Body of pancreas (tissue), 4 donors: ENCODE measurements around the gene NXPH3. TPM values are rescaled to one million over a fixed set of nuclear protein-coding genes. Genes with fewer than 3 reads are reported as not detected.
A peak's percentile ranks its signal among the peaks of the same experiment; 100 is the strongest.

Experiments
- ATAC-seq: fragments of 150-250 bp; one replicate; pipeline ENCODE4 v1.9.1; 2016
- DNase-seq, 4 donors: peaks; one replicate each; pipeline ENCODE4 v3.0.0-alpha.2; 2019
- H3K27ac ChIP-seq, 4 donors: fragments of 200-600 bp; sonication (generic); 1 replicate in 3 of 4; 2 replicates in 1 of 4; pipeline versions ENCODE4 v1.5.1 to v1.6.1; 2016 to 2019; ENCODE audit warnings: mild to moderate bottlenecking in 1 of 4, mixed read lengths in 1 of 4, moderate library complexity in 1 of 4
- H3K27me3 ChIP-seq, 2 donors: fragments of 200-600 bp; sonication (generic); one replicate each; pipeline ENCODE4 v1.6.0; 2016; ENCODE audit warnings: mild to moderate bottlenecking in 1 of 2
- H3K36me3 ChIP-seq, 2 donors: fragments of 200-600 bp; sonication (generic); replicated peaks in 1 of 2; 2 replicates each; pipeline ENCODE4 v1.5.1; 2016; ENCODE audit warnings: low read depth in 2 of 2; ENCODE audit not compliant: insufficient read depth in 1 of 2
- H3K4me1 ChIP-seq: fragments of 200-600 bp; sonication (generic); one replicate; pipeline ENCODE4 v1.6.0; 2016
- H3K4me3 ChIP-seq, 2 donors: fragments of 200-600 bp; sonication (generic); 1 replicate in 1 of 2; 2 replicates in 1 of 2; pipeline ENCODE4 v1.5.1; 2016 to 2019
- H3K9me3 ChIP-seq, 3 donors: fragments of 200-600 bp; sonication (generic); 1 replicate in 2 of 3; 2 replicates in 1 of 3; pipeline ENCODE4 v1.5.1; 2016
- CTCF ChIP-seq, 7 experiments: fragments of 450-650 bp in 4 of 7; fragments of 200-600 bp in 3 of 7; sonication (generic) in 3 of 7; IDR thresholded peaks; one replicate each; pipeline ENCODE4 v1.5.1; 2016 to 2019; ENCODE audit warnings: antibody characterized with exemption in 7 of 7
- POLR2A ChIP-seq, 3 donors: fragments of 450-650 bp; IDR thresholded peaks; one replicate each; pipeline ENCODE4 v1.6.1; 2016; ENCODE audit warnings: antibody characterized with exemption in 3 of 3, mild to moderate bottlenecking in 2 of 3
- WGBS, 2 donors: methylation state at CpG; one replicate each; pipeline ENCODE4 v1.1.5; 2017; 5-methylcytosine and 5-hydroxymethylcytosine counted together
- intact Hi-C: fragments of 100-400 bp; cut with DNase I; formaldehyde crosslinking; loops from one replicate; pipeline ENCODE4 v1.15.1; 2023
- total RNA-seq, 2 donors: library from RNA; depleted of rRNA; stranded (reverse); fragments of >200 nt; gene quantifications; one replicate each; pipeline ENCODE4 v1.1.0, GENCODE V29; 2016

Gene NXPH3
- total RNA-seq, 2 donors from 2014 or later = 0.78 to 0.99 TPM

- ATAC-seq (no peak), DNase-seq (no peak)
- Histone ChIP-seq H3K27ac (peak overlapping the region in 1 of 4 donors; percentile 52), H3K4me1 (peaks cover 36% of the 10 kb centered on the region), H3K4me3 (no peak overlapping the region), H3K27me3 (peaks cover 0 to 6% of the 10 kb centered on the region in 2 donors), H3K9me3 (no peaks in the 10 kb centered on the region), H3K36me3 (no peaks in the 10 kb centered on the region)
- WGBS, 2 donors = 54 to 55% methylated on average over 5 to 11 of the region's 11 CpGs
- no peak for TF ChIP-seq CTCF (IDR thresholded peaks at IDR 0.05)
- no peak for TF ChIP-seq POLR2A (IDR thresholded peaks at IDR 0.05)
- intact Hi-C loops = loop anchor here (5.0 to 10.0 kb wide), 2 partner anchors 132 to 434 kb away; no protein-coding TSS in a partner anchor
Observed at GRCh38 chr17:49570540-49571242, 5.0 kb upstream of the NXPH3 start.

GRCh38 chr17:49571283-49571682 is 4.4 kb upstream of the NXPH3 start:
- no peak for ATAC-seq
- Histone ChIP-seq H3K9me3 (no peaks in the 10 kb centered on the region), H3K4me3 (no peak overlapping the region), H3K27ac (no peak overlapping the region), H3K4me1 (peaks cover 36% of the 10 kb centered on the region), H3K36me3 (no peaks in the 10 kb centered on the region), H3K27me3 (peaks cover 0 to 11% of the 10 kb centered on the region in 2 donors)
- no peak for DNase-seq
- intact Hi-C loops = loop anchor here (5.0 to 10.0 kb wide), 2 partner anchors 131 to 434 kb away; no protein-coding TSS in a partner anchor
- 47 to 53% methylated on average over 6 of the region's 6 CpGs for WGBS, 2 donors
- no peak for TF ChIP-seq CTCF (IDR thresholded peaks at IDR 0.05)
- no peak for TF ChIP-seq POLR2A (IDR thresholded peaks at IDR 0.05)

GRCh38 chr17:49571764-49572163 is 3.9 kb upstream of the NXPH3 start:
- Histone ChIP-seq H3K9me3 (no peaks in the 10 kb centered on the region), H3K27ac (no peak overlapping the region), H3K4me1 (peaks cover 37% of the 10 kb centered on the region), H3K4me3 (no peak overlapping the region), H3K36me3 (no peaks in the 10 kb centered on the region), H3K27me3 (peaks cover 0 to 15% of the 10 kb centered on the region in 2 donors)
- ATAC-seq = no peak
- intact Hi-C loops = loop anchor here (5.0 to 10.0 kb wide), 2 partner anchors 131 to 433 kb away; no protein-coding TSS in a partner anchor
- 28 to 30% methylated on average over 4 of the region's 4 CpGs for WGBS, 2 donors
- TF ChIP-seq CTCF (IDR thresholded peaks at IDR 0.05) (no peak), POLR2A (IDR thresholded peaks at IDR 0.05) (no peak)
- no peak for DNase-seq

- intact Hi-C loops = loop anchor here (5.0 to 10.0 kb wide), 2 partner anchors 130 to 433 kb away; no protein-coding TSS in a partner anchor
- Histone ChIP-seq H3K27ac (no peak overlapping the region), H3K27me3 (peaks cover 0 to 20% of the 10 kb centered on the region in 2 donors), H3K9me3 (no peaks in the 10 kb centered on the region), H3K4me1 (peaks cover 37% of the 10 kb centered on the region), H3K4me3 (no peak overlapping the region), H3K36me3 (no peaks in the 10 kb centered on the region)
- no peak for ATAC-seq
- 50 to 58% methylated on average over 3 of the region's 3 CpGs for WGBS, 2 donors
- TF ChIP-seq CTCF (IDR thresholded peaks at IDR 0.05) (no peak), POLR2A (IDR thresholded peaks at IDR 0.05) (no peak)
- no peak for DNase-seq
Observed at GRCh38 chr17:49572226-49572625, 3.4 kb upstream of the NXPH3 start.
